ENCODE results near the gene PMVK. TPM values are rescaled to one million over a fixed set of nuclear protein-coding genes. Genes with fewer than 3 reads are reported as not detected.
A peak's percentile ranks its signal among the peaks of the same experiment; 100 is the strongest.

PMVK gene
- total RNA-seq, 1 experiment from 2014 or later: 26.8 TPM

- no peak for TF ChIP-seq AFF4 (CRISPR knock-in tag; IDR thresholded peaks at IDR 0.05; ENCODE audit: borderline replicate concordance)
- TF ChIP-seq CREB1 (CRISPR knock-in tag; IDR thresholded peaks at IDR 0.05): no peak
- TF ChIP-seq ATF6 (CRISPR knock-in tag; IDR thresholded peaks at IDR 0.05): no peak
- TF ChIP-seq E2F4 (CRISPR knock-in tag; IDR thresholded peaks at IDR 0.05; ENCODE audit: borderline replicate concordance, low read depth): no peak
- no peak for TF ChIP-seq ZNF263 (CRISPR knock-in tag; IDR thresholded peaks at IDR 0.05; ENCODE audit: low read depth)
- no peak for TF ChIP-seq ZBTB21 (CRISPR knock-in tag; IDR thresholded peaks at IDR 0.05; ENCODE audit: borderline replicate concordance)
- TF ChIP-seq ZNF232 (CRISPR knock-in tag; IDR thresholded peaks at IDR 0.05): no peak
- TF ChIP-seq IRF2 (CRISPR knock-in tag; IDR thresholded peaks at IDR 0.05; ENCODE audit: borderline replicate concordance, low read depth): no peak
- TF ChIP-seq GABPB1 (CRISPR knock-in tag; IDR thresholded peaks at IDR 0.05): no peak
- TF ChIP-seq ZBTB43 (CRISPR knock-in tag; IDR thresholded peaks at IDR 0.05): no peak
- no peak for TF ChIP-seq ZNF425 (CRISPR knock-in tag; conservative IDR thresholded peaks at IDR 0.05)
These were observed 4.2 kb upstream of the PMVK start (continued) for GRCh38 chr1:154940651-154941194.

GRCh38 chr1:154940213-154940560 lies 3.7 kb upstream of the PMVK start:
- ChIA-PET CTCF (interaction anchor here (0.9 to 1.9 kb wide), 8 partner anchors 16 to 380 kb away, joined by 3 to 6 read pairs (median 4); no protein-coding TSS in a partner anchor), POLR2A (no interaction called here)
- Mint-ChIP-seq H3K36me3 (no peaks in the 10 kb centered on the region; the same call in 1 of the 2 replicates), H3K9me3 (no peaks in the 10 kb centered on the region), H3K4me3 (no peak overlapping the region), H3K27ac (peak overlapping the region; percentile 10; the same call in 1 of the 2 replicates), H3K4me1 (peaks cover 37% of the 10 kb centered on the region), H3K27me3 (ENCODE audit: low read depth) (peaks cover 3% of the 10 kb centered on the region; the same call in 1 of the 2 replicates)
- ATAC-seq (no peak), DNase-seq (ENCODE audit: low spot score) (no peak)
- TF ChIP-seq ZBTB43 (CRISPR knock-in tag; IDR thresholded peaks at IDR 0.05) (no peak), TEAD1 (CRISPR knock-in tag; IDR thresholded peaks at IDR 0.05) (no peak), NFATC4 (CRISPR knock-in tag; IDR thresholded peaks at IDR 0.05) (no peak), PRDM15 (CRISPR knock-in tag; IDR thresholded peaks at IDR 0.05) (no peak), ZNF512 (CRISPR knock-in tag; IDR thresholded peaks at IDR 0.05; ENCODE audit: borderline replicate concordance) (no peak)
